Mucosa of stomach (tissue), 1 donor: ENCODE data around the gene IFNA6.

Experiments used
- H3K27me3 ChIP-seq: one replicate; pipeline ENCODE4 v1.7.0; 2013; ENCODE audit warnings: mild to moderate bottlenecking, low read length; ENCODE audit not compliant: control insufficient read depth, insufficient read depth
- H3K36me3 ChIP-seq: one replicate; pipeline ENCODE4 v1.7.0; 2013; ENCODE audit warnings: low read length; ENCODE audit not compliant: control insufficient read depth, insufficient read depth
- H3K4me1 ChIP-seq: one replicate; pipeline ENCODE4 v1.7.0; 2013; ENCODE audit warnings: mild to moderate bottlenecking, low read length; ENCODE audit not compliant: control insufficient read depth, insufficient read depth
- H3K4me3 ChIP-seq: one replicate; pipeline ENCODE4 v1.7.0; 2013; ENCODE audit warnings: low read length
- H3K9ac ChIP-seq: one replicate; pipeline ENCODE4 v1.7.0; 2013; ENCODE audit warnings: mild to moderate bottlenecking, low read length, moderate library complexity
- H3K9me3 ChIP-seq: one replicate; pipeline ENCODE4 v1.7.0; 2013; ENCODE audit warnings: mild to moderate bottlenecking, low read length, moderate library complexity; ENCODE audit not compliant: control insufficient read depth
- donor health status: Pancreatic carcinoma.

The IFNA6 gene

DNA sequence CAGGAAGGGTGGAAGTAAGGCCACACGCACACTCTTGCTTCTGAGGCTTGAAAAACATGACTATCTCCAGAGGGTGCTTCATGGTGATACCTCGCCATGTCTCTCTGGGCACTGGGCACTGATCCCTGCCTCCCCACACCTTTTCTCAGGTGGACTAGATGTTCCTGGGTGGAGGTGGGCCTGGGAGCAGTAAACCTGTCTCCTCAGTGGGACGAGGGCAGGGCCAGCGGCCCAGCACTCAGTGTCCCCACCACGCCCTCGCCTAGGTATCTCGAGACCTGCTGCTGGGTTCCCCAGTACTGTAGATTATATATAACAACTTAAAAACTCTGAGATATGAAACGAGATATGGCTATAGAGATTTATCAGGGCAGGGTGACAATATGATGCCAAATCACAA is 11.6 kb upstream of the IFNA6 start:
- H3K9ac ChIP-seq = no peak overlapping the region
- H3K9me3 ChIP-seq = no peaks in the 10 kb centered on the region
- no peaks in the 10 kb centered on the region for H3K36me3 ChIP-seq
- H3K4me3 ChIP-seq = no peak overlapping the region
- no peaks in the 10 kb centered on the region for H3K27me3 ChIP-seq
- peaks cover 5% of the 10 kb centered on the region for H3K4me1 ChIP-seq

- no peak overlapping the region for H3K4me3 ChIP-seq
- no peak overlapping the region for H3K9ac ChIP-seq
- peaks cover 5% of the 10 kb centered on the region for H3K4me1 ChIP-seq
- H3K9me3 ChIP-seq = no peaks in the 10 kb centered on the region
- no peaks in the 10 kb centered on the region for H3K27me3 ChIP-seq
- no peaks in the 10 kb centered on the region for H3K36me3 ChIP-seq
Observed at GRCh38 chr9:21357479-21358460, 7.1 kb upstream of the IFNA6 start.

- Histone ChIP-seq H3K36me3 (no peaks in the 10 kb centered on the region), H3K9me3 (no peaks in the 10 kb centered on the region), H3K4me1 (no peaks in the 10 kb centered on the region), H3K4me3 (no peak overlapping the region), H3K27me3 (no peaks in the 10 kb centered on the region), H3K9ac (no peak overlapping the region)
Observed at GRCh38 chr9:21348430-21348970, 2.2 kb downstream of the IFNA6 start.

- Histone ChIP-seq H3K27me3 (no peaks in the 10 kb centered on the region), H3K36me3 (no peaks in the 10 kb centered on the region), H3K9me3 (no peaks in the 10 kb centered on the region), H3K4me3 (no peak overlapping the region), H3K4me1 (no peaks in the 10 kb centered on the region), H3K9ac (no peak overlapping the region)
Observed at GRCh38 chr9:21340735-21341134, 10.0 kb downstream of the IFNA6 start.

DNA sequence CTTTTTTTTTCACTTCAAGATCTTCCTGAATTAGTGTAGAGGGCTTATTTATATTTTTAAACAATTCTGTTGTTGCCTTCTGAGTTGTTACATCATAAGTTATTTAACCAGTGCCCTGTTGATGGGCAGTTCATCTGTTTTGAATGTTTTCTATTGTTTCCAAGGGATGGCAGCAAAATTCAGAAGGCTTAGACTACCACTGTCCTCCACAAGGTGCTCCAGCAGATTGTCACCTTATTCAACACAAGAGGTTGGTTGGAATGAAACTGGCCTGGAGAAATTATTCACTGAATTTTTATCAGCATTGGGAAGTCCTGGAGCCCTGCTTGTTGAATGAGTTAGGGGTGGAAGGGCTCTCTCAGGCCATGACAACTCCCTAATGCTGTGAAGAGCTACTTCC is 14.2 kb downstream of the IFNA6 start:
- Histone ChIP-seq H3K9ac (no peak overlapping the region), H3K9me3 (no peaks in the 10 kb centered on the region), H3K4me1 (peaks cover 22% of the 10 kb centered on the region), H3K4me3 (no peak overlapping the region), H3K27me3 (no peaks in the 10 kb centered on the region), H3K36me3 (no peaks in the 10 kb centered on the region)

GRCh38 chr9:21334701-21335632 is 15.7 kb downstream of the IFNA6 start, which contains the start of gene KLHL9:
Gene KLHL9, minus strand, starts transcription at chr9:21335404. Its CDS starts 545 bp downstream, at chr9:21334859.
- Histone ChIP-seq H3K4me3 (peak within 1 kb of the TSS; percentile 87), H3K27me3 (no peaks in the 10 kb centered on the region), H3K9me3 (no peaks in the 10 kb centered on the region), H3K36me3 (no peaks in the 10 kb centered on the region), H3K9ac (peak within 1 kb of the TSS; percentile 99), H3K4me1 (peaks cover 30% of the 10 kb centered on the region)

DNA sequence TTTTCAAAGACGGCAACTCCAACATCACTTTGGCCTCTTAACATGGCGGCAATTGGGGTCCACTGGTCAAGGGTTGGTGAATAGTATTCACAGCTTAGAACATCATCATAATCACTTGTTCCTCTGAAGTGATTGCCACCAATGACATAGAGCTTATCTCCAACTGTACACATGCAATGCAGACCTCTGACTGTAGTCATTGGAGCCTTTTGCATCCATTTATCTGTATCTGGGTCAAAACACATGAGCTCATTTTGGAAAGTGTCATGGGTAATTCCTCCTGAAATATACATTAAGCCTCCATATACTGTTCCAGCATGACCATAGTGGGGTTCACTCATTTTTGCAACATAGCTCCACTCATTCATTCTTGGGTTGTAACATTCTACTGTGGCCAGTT is 17.5 kb downstream of the IFNA6 start:
- Histone ChIP-seq H3K4me3 (no peak overlapping the region), H3K4me1 (peaks cover 32% of the 10 kb centered on the region), H3K9ac (no peak overlapping the region), H3K9me3 (no peaks in the 10 kb centered on the region), H3K27me3 (no peaks in the 10 kb centered on the region), H3K36me3 (no peaks in the 10 kb centered on the region)

GRCh38 chr9:21331676-21332402 is 18.8 kb downstream of the IFNA6 start:
- Histone ChIP-seq H3K4me1 (peaks cover 32% of the 10 kb centered on the region), H3K4me3 (no peak overlapping the region), H3K9ac (peak overlapping the region; percentile 42), H3K27me3 (no peaks in the 10 kb centered on the region), H3K36me3 (no peaks in the 10 kb centered on the region), H3K9me3 (no peaks in the 10 kb centered on the region)

GRCh38 chr9:21326526-21327139 is 24.1 kb downstream of the IFNA6 start:
- no peaks in the 10 kb centered on the region for H3K36me3 ChIP-seq

GRCh38 chr9:21324047-21324446 is 26.6 kb downstream of the IFNA6 start:
- Histone ChIP-seq H3K36me3 (no peaks in the 10 kb centered on the region), H3K4me3 (no peak overlapping the region), H3K9me3 (no peaks in the 10 kb centered on the region), H3K9ac (no peak overlapping the region), H3K27me3 (no peaks in the 10 kb centered on the region), H3K4me1 (no peaks in the 10 kb centered on the region)

More at GRCh38 chr9:21326526-21327139, 24.1 kb downstream of the IFNA6 start:
- Histone ChIP-seq H3K4me1 (peaks cover 12% of the 10 kb centered on the region), H3K27me3 (no peaks in the 10 kb centered on the region), H3K9ac (no peak overlapping the region), H3K9me3 (no peaks in the 10 kb centered on the region), H3K4me3 (no peak overlapping the region)

GRCh38 chr9:21322911-21323461 is 27.7 kb downstream of the IFNA6 start:
- H3K4me3 ChIP-seq = no peak overlapping the region
- no peaks in the 10 kb centered on the region for H3K36me3 ChIP-seq
- no peaks in the 10 kb centered on the region for H3K27me3 ChIP-seq
- H3K4me1 ChIP-seq = no peaks in the 10 kb centered on the region
- H3K9me3 ChIP-seq = no peaks in the 10 kb centered on the region
- H3K9ac ChIP-seq = no peak overlapping the region
